ENCODE data around the gene KIRREL1. TPM values are rescaled to one million over a fixed set of nuclear protein-coding genes. Genes with fewer than 3 reads are reported as not detected.
A peak's percentile ranks its signal among the peaks of the same experiment; 100 is the strongest.

The KIRREL1 gene
- total and polyA plus RNA-seq, 10 donors = 1.4 to 50.9 (median 20.3) TPM

- no peak for DNase-seq
- intact Hi-C loops (cut with DNase I; ENCODE audit: low total_unique reads) = no loop called here
- no peaks in the 10 kb centered on the region for H3K9me3 ChIP-seq
- no peak overlapping the region for H3K4me3 ChIP-seq
- no peak overlapping the region for H3K27ac ChIP-seq
- peaks cover 0 to 25% (median 11%) of the 10 kb centered on the region in 6 donors for H3K4me1 ChIP-seq
- 83 to 92% (median 86%) methylated on average over 8 of the region's 8 CpGs for WGBS, 5 donors
- peaks cover 0 to 90% (median 10%) of the 10 kb centered on the region in 7 donors for H3K27me3 ChIP-seq (replicated peaks in 1 of 7)
- no peaks in the 10 kb centered on the region for H3K36me3 ChIP-seq
- TF ChIP-seq POLR2AphosphoS5 (IDR thresholded peaks at IDR 0.05) (no peak), CTCF (IDR thresholded peaks at IDR 0.05 in 8 of 11, conservative IDR thresholded peaks at IDR 0.05 in 3 of 11) (no peak), POLR2A (IDR thresholded peaks at IDR 0.05) (no peak)
These were observed 125.4 kb downstream of the KIRREL1 start for GRCh38 chr1:158118713-158119402.

- TF ChIP-seq POLR2A (IDR thresholded peaks at IDR 0.05) = no peak
- TF ChIP-seq CTCF (IDR thresholded peaks at IDR 0.05 in 8 of 11, conservative IDR thresholded peaks at IDR 0.05 in 3 of 11) = no peak
- no peak for TF ChIP-seq POLR2AphosphoS5 (IDR thresholded peaks at IDR 0.05)
- Histone ChIP-seq H3K36me3 (no peaks in the 10 kb centered on the region), H3K9me3 (no peaks in the 10 kb centered on the region), H3K27me3 (replicated peaks in 1 of 7) (peaks cover 0 to 77% (median 5%) of the 10 kb centered on the region in 7 donors), H3K27ac (no peak overlapping the region), H3K4me1 (peaks cover 0 to 19% (median 8%) of the 10 kb centered on the region in 6 donors), H3K4me3 (no peak overlapping the region)
- intact Hi-C loops (cut with DNase I; ENCODE audit: low total_unique reads) = loop anchor here (10.0 kb wide), 1 partner anchor 155 kb away; no protein-coding TSS in a partner anchor
- no peak for DNase-seq
- 69 to 79% (median 70%) methylated on average over 5 of the region's 5 CpGs for WGBS, 5 donors
These were observed 126.7 kb downstream of the KIRREL1 start for GRCh38 chr1:158119976-158120653.

- no peak for DNase-seq
- Histone ChIP-seq H3K27ac (no peak overlapping the region), H3K9me3 (no peaks in the 10 kb centered on the region), H3K27me3 (replicated peaks in 1 of 7) (peaks cover 0 to 61% (median 3%) of the 10 kb centered on the region in 7 donors), H3K4me1 (peaks cover 0 to 20% (median 8%) of the 10 kb centered on the region in 6 donors), H3K4me3 (no peak overlapping the region), H3K36me3 (no peaks in the 10 kb centered on the region)
- TF ChIP-seq CTCF (IDR thresholded peaks at IDR 0.05 in 8 of 11, conservative IDR thresholded peaks at IDR 0.05 in 3 of 11) (peak in 8 of 11 experiments; percentile 37 to 64 (median 50)), POLR2AphosphoS5 (IDR thresholded peaks at IDR 0.05) (no peak), POLR2A (IDR thresholded peaks at IDR 0.05) (no peak)
- intact Hi-C loops (cut with DNase I; ENCODE audit: low total_unique reads) = loop anchor here (10.0 kb wide), 1 partner anchor 157 kb away; no protein-coding TSS in a partner anchor
- whole genome bisulfite sequencing, 5 donors = 30 to 59% (median 36%) methylated on average over 4 to 5 of the region's 5 CpGs
These were observed 128.3 kb downstream of the KIRREL1 start for GRCh38 chr1:158121604-158122254.

Measured in spleen (tissue), 11 donors.